SU-DHL-6 (cell line): ENCODE measurements around the gene POLRMT.
"Not testable (repeated sequence)": the region's sequence is repeated elsewhere in the genome, so short reads cannot be mapped to it uniquely, and the experiment has no call there.

Experiments
- EZH2phosphoT487 ChIP-seq: fragments of 200-600 bp; sonication (generic), shearing (Covaris generic); conservative IDR thresholded peaks from 2 replicates; pipeline ENCODE4 v1.6.1; 2018; ENCODE audit warnings: mild to moderate bottlenecking, antibody characterized with exemption, low read length, moderate library complexity, mixed read lengths
- TF ChIP-seq, protein P1 (sequence below): fragments of 200-600 bp; sonication (generic); IDR thresholded peaks from one replicate; pipeline ENCODE4 v1.5.1; 2017; ENCODE audit warnings: antibody characterized with exemption, mild to moderate bottlenecking, low read length, moderate library complexity; ENCODE audit not compliant: insufficient read depth, poor library complexity, severe bottlenecking

GRCh38 chr19:603302-603639 lies 30.1 kb downstream of the POLRMT start:
- TF ChIP-seq, protein P1, sequence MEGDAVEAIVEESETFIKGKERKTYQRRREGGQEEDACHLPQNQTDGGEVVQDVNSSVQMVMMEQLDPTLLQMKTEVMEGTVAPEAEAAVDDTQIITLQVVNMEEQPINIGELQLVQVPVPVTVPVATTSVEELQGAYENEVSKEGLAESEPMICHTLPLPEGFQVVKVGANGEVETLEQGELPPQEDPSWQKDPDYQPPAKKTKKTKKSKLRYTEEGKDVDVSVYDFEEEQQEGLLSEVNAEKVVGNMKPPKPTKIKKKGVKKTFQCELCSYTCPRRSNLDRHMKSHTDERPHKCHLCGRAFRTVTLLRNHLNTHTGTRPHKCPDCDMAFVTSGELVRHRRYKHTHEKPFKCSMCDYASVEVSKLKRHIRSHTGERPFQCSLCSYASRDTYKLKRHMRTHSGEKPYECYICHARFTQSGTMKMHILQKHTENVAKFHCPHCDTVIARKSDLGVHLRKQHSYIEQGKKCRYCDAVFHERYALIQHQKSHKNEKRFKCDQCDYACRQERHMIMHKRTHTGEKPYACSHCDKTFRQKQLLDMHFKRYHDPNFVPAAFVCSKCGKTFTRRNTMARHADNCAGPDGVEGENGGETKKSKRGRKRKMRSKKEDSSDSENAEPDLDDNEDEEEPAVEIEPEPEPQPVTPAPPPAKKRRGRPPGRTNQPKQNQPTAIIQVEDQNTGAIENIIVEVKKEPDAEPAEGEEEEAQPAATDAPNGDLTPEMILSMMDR: not testable (repeated sequence)
- not testable (repeated sequence) for TF ChIP-seq EZH2phosphoT487
